Left cardiac atrium (tissue), 4 donors: ENCODE results near the gene ST8SIA2. TPM values are rescaled to one million over a fixed set of nuclear protein-coding genes. Genes with fewer than 3 reads are reported as not detected.

Experiments
- ATAC-seq, 2 donors: fragments of 200-7000 bp; cut with Tn5 transposase; one replicate each; pipeline ENCODE4 v1.9.1; 2020; ENCODE audit warnings: mild to moderate bottlenecking in 2 of 2, moderate library complexity in 2 of 2
- DNase-seq: peaks from one replicate; pipeline ENCODE4 v3.0.0-alpha.2; 2020
- intact Hi-C, 2 donors: fragments of 100-400 bp; cut with DNase I; formaldehyde crosslinking; loops; one replicate each; pipeline versions ENCODE4 v1.14.1 to v1.15.1; 2022 to 2023
- total RNA-seq, 2 donors: library from RNA; stranded (reverse); fragmentation: NEBNext Ultra II Directional; extraction: Animal tissue kit (Norgen Biotek cat#: 25700); gene quantifications; one replicate each; pipeline ENCODE4 v1.2.1, GENCODE V29; 2021
- donor health status: DM: no; HTN: yes; CAD: no.
- donor health status: DM: no; HTN: yes; CAD: no; lungs with severe emphysema.
- donor health status: DM: yes; HTN: yes; CAD: no.
- donor health status: Dilated cardiomyopathy.

Gene ST8SIA2
- total RNA-seq, 2 donors from 2014 or later, result 0.24 to 0.31 TPM

GRCh38 chr15:92421976-92422375, 28.3 kb downstream of the ST8SIA2 start:
- no peak for ATAC-seq
- DNase-seq, result no peak
- intact Hi-C loops, result no loop called here

GRCh38 chr15:92425578-92426225, 32.0 kb downstream of the ST8SIA2 start:
- intact Hi-C loops, result no loop called here
- no peak for DNase-seq
- ATAC-seq, result no peak

GRCh38 chr15:92429378-92430068, 35.8 kb downstream of the ST8SIA2 start:
- DNase-seq (no peak), ATAC-seq (no peak)
- intact Hi-C loops, result no loop called here

GRCh38 chr15:92430069-92430440, 36.4 kb downstream of the ST8SIA2 start:
- ATAC-seq (no peak), DNase-seq (no peak)
- intact Hi-C loops, result no loop called here

GRCh38 chr15:92435145-92435544, 41.5 kb downstream of the ST8SIA2 start:
- ATAC-seq, result no peak
- intact Hi-C loops, result no loop called here
- DNase-seq, result no peak

GRCh38 chr15:92438471-92438870, 44.8 kb downstream of the ST8SIA2 start:
- DNase-seq, result no peak
- intact Hi-C loops, result no loop called here
- ATAC-seq, result no peak

GRCh38 chr15:92443381-92443780, 49.7 kb downstream of the ST8SIA2 start:
- DNase-seq (no peak), ATAC-seq (no peak)
- intact Hi-C loops, result no loop called here

- ATAC-seq (no peak), DNase-seq (no peak)
- intact Hi-C loops, result no loop called here
Observed at GRCh38 chr15:92444631-92445030, 51.0 kb downstream of the ST8SIA2 start.

GRCh38 chr15:92448370-92448769, 54.7 kb downstream of the ST8SIA2 start:
- no peak for ATAC-seq
- no peak for DNase-seq
- intact Hi-C loops, result no loop called here

- intact Hi-C loops, result no loop called here
- DNase-seq, result no peak
- no peak for ATAC-seq
Observed at GRCh38 chr15:92449476-92449875, 55.8 kb downstream of the ST8SIA2 start.

- ATAC-seq (no peak), DNase-seq (no peak)
- intact Hi-C loops, result no loop called here
Observed at GRCh38 chr15:92451225-92451825, 57.6 kb downstream of the ST8SIA2 start.

- intact Hi-C loops, result no loop called here
- ATAC-seq, result no peak
- DNase-seq, result no peak
Observed at GRCh38 chr15:92452143-92452542, 58.5 kb downstream of the ST8SIA2 start.

GRCh38 chr15:92453607-92454006, 59.9 kb downstream of the ST8SIA2 start:
- ATAC-seq (no peak), DNase-seq (no peak)
- intact Hi-C loops, result no loop called here

GRCh38 chr15:92454555-92455105, 60.9 kb downstream of the ST8SIA2 start:
- intact Hi-C loops, result no loop called here
- ATAC-seq, result no peak
- no peak for DNase-seq

GRCh38 chr15:92455271-92455670, 61.6 kb downstream of the ST8SIA2 start:
- no peak for ATAC-seq
- intact Hi-C loops, result no loop called here

GRCh38 chr15:92457471-92458041, 63.9 kb downstream of the ST8SIA2 start:
- ATAC-seq (peak in 1 of 2 donors; percentile 53), DNase-seq (no peak)
- intact Hi-C loops, result no loop called here

More at GRCh38 chr15:92455271-92455670, 61.6 kb downstream of the ST8SIA2 start:
- no peak for DNase-seq

GRCh38 chr15:92460023-92460422, 66.3 kb downstream of the ST8SIA2 start:
- DNase-seq (no peak), ATAC-seq (no peak)
- intact Hi-C loops, result no loop called here

GRCh38 chr15:92462424-92463125, 68.9 kb downstream of the ST8SIA2 start:
- ATAC-seq (no peak), DNase-seq (no peak)
- intact Hi-C loops, result no loop called here

- DNase-seq, result no peak
- intact Hi-C loops, result no loop called here
- ATAC-seq, result no peak
Observed at GRCh38 chr15:92463352-92463751, 69.7 kb downstream of the ST8SIA2 start.
